Measurements from ENCODE around the gene RNF208. TPM values are rescaled to one million over a fixed set of nuclear protein-coding genes. Genes with fewer than 3 reads are reported as not detected.

Gene RNF208
- total RNA-seq, 1 experiment from 2014 or later = 38.0 TPM

DNA sequence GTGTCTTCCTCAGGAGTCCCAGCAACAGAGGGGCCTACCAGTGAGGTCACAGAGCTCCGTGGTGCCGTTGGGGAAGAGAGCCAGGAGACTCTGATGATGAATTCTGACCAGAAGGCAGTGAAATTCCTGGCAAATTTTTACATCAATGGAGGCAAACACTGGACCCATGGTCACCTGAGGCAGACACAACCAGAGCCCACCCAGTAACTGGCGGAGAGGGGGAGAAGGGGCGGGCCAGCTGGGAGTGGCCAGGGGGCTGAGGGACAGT lies 29.1 kb upstream of the RNF208 start, which contains the start of gene STPG3:
STPG3 (plus strand) TSS at position 93 of the 268 bp plus-strand sequence; CDS start at position 94, 1 bp downstream.
- Histone ChIP-seq H3K36me3 (ENCODE audit: low read depth) (no peaks in the 10 kb centered on the region), H4K20me1 (ENCODE audit: insufficient read depth) (peaks cover 5% of the 10 kb centered on the region; the same call in 1 of the 2 replicates), H3K9me3 (ENCODE audit: insufficient read depth, low read depth) (no peaks in the 10 kb centered on the region), H3K27me3 (ENCODE audit: insufficient read depth, low read depth) (no peaks in the 10 kb centered on the region), H3K27ac (no peak within 1 kb of the TSS), H3K4me3 (no peak within 1 kb of the TSS), H2AFZ (no peak within 1 kb of the TSS), H3K9me2 (ENCODE audit: insufficient read depth) (no peaks in the 10 kb centered on the region), H3K4me1 (replicated peaks; ENCODE audit: insufficient read depth) (peaks cover 13% of the 10 kb centered on the region), H3F3A (ENCODE audit: insufficient read depth, low read depth) (peaks cover 10% of the 10 kb centered on the region; the same call in 1 of the 2 replicates), H3K4me2 (no peak within 1 kb of the TSS), H3K79me2 (ENCODE audit: low read depth) (peaks cover 8% of the 10 kb centered on the region)
- intact Hi-C loops (cut with micrococcal nuclease; ENCODE audit: unreplicated experiment) = no loop called here
- CTCF ChIA-PET = no interaction called here
- POLR2A ChIA-PET (ENCODE audit: unreplicated experiment) = no interaction called here
- TF ChIP-seq, protein P1, sequence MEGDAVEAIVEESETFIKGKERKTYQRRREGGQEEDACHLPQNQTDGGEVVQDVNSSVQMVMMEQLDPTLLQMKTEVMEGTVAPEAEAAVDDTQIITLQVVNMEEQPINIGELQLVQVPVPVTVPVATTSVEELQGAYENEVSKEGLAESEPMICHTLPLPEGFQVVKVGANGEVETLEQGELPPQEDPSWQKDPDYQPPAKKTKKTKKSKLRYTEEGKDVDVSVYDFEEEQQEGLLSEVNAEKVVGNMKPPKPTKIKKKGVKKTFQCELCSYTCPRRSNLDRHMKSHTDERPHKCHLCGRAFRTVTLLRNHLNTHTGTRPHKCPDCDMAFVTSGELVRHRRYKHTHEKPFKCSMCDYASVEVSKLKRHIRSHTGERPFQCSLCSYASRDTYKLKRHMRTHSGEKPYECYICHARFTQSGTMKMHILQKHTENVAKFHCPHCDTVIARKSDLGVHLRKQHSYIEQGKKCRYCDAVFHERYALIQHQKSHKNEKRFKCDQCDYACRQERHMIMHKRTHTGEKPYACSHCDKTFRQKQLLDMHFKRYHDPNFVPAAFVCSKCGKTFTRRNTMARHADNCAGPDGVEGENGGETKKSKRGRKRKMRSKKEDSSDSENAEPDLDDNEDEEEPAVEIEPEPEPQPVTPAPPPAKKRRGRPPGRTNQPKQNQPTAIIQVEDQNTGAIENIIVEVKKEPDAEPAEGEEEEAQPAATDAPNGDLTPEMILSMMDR (conservative IDR thresholded peaks at IDR 0.05) = no peak
- no peak for TF ChIP-seq EZH2 (IDR thresholded peaks at IDR 0.05; ENCODE audit: low read depth)
- DNase-seq = no peak
- BruUV-seq (replicated peaks) = no TSS peak

DNA sequence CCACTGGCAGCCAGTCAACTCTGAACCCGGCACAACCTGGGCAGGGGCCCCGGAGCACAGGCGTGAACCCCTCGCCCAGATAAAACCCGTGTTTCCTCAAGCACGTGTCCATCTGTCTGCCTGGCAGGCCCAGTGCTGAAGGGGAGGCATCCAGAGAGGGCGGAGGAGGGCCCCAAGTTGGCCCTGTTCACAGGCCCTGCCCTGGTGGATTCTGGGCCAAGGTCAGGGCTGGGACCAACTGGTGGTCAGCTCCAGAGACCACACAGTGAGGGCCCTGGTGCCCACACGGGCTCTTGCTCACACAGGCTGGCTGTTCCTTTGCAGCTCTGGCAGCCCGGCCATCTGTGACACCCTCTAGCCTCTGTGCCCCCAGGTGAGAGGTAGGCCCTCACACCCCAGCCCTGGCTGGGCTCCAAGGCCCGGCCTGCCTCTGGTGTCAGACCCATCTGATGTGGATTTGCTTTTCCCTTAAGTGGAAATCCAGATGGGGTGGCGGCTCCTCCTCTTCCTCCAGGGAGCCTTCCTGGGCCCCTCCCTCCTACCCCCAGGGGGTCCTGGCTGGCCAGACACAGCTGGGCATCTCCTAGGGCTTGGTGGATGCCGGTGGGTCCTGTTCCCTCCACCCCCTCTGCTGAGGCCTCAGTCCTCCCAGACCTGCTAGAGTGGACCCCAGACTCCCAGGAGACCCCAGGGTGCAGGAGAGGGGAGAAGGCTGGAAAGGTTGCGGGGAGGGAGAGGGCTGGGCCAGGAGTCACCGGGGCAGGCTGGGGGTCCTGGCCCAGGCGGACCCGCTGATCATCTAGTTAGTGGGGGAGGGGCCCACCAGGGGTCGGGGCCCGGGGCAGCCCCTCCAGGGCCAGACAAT lies 28.5 kb upstream of the RNF208 start:
- intact Hi-C loops (cut with micrococcal nuclease; ENCODE audit: unreplicated experiment) = no loop called here
- no TSS peak for BruUV-seq (replicated peaks)
- no peak overlapping the region for H3K4me2 ChIP-seq
- DNase-seq = no peak
- POLR2A ChIA-PET (ENCODE audit: unreplicated experiment) = no interaction called here
- H4K20me1 ChIP-seq (ENCODE audit: insufficient read depth) = no peaks in the 10 kb centered on the region
- no peaks in the 10 kb centered on the region for H3K9me3 ChIP-seq (ENCODE audit: insufficient read depth, low read depth)
- no peaks in the 10 kb centered on the region for H3K9me2 ChIP-seq (ENCODE audit: insufficient read depth)
- no peaks in the 10 kb centered on the region for H3K36me3 ChIP-seq (ENCODE audit: low read depth)
- H3K4me3 ChIP-seq = no peak overlapping the region
- TF ChIP-seq, protein P1 (conservative IDR thresholded peaks at IDR 0.05) = no peak
- TF ChIP-seq EZH2 (IDR thresholded peaks at IDR 0.05; ENCODE audit: low read depth) = no peak
- H3K4me1 ChIP-seq (replicated peaks; ENCODE audit: insufficient read depth) = peaks cover 11% of the 10 kb centered on the region
- no peaks in the 10 kb centered on the region for H3K27me3 ChIP-seq (ENCODE audit: insufficient read depth, low read depth)
- no peak overlapping the region for H3K27ac ChIP-seq
- H3K79me2 ChIP-seq (ENCODE audit: low read depth) = peaks cover 3% of the 10 kb centered on the region
- no peak overlapping the region for H2AFZ ChIP-seq
- peaks cover 10% of the 10 kb centered on the region; the same call in 1 of the 2 replicates for H3F3A ChIP-seq (ENCODE audit: insufficient read depth, low read depth)
- CTCF ChIA-PET = no interaction called here

DNA sequence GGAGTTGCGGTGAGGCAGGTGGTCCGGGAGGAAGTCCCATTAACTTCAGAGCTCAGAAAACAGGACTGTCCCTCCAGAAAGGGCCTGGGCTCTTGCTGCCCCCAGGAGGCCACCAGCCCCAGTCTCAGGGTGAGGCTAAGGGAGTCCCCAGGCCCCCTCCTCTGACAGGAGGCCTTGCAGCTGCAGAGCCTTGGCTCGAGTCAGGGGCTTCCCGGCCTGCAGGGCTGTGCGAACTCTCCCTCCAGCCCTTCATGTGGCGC lies 25.8 kb upstream of the RNF208 start:
- H3K9me2 ChIP-seq (ENCODE audit: insufficient read depth) = no peaks in the 10 kb centered on the region
- H3K4me1 ChIP-seq (replicated peaks; ENCODE audit: insufficient read depth) = peaks cover 8% of the 10 kb centered on the region
- TF ChIP-seq, protein P1 (conservative IDR thresholded peaks at IDR 0.05) = no peak
- TF ChIP-seq EZH2 (IDR thresholded peaks at IDR 0.05; ENCODE audit: low read depth) = no peak
- H3K27ac ChIP-seq = no peak overlapping the region
- ChIA-PET POLR2A (ENCODE audit: unreplicated experiment) (interaction anchor here (1.0 kb wide), 1 partner anchor 30 kb away, joined by 3 read pairs; the partner anchor contains the start of gene TOR4A), CTCF (no interaction called here)
- H4K20me1 ChIP-seq (ENCODE audit: insufficient read depth) = peaks cover 16% of the 10 kb centered on the region
- BruUV-seq (replicated peaks) = no TSS peak
- no peak for DNase-seq
- H2AFZ ChIP-seq = no peak overlapping the region
- H3K27me3 ChIP-seq (ENCODE audit: insufficient read depth, low read depth) = no peaks in the 10 kb centered on the region
- peaks cover 22% of the 10 kb centered on the region for H3F3A ChIP-seq (ENCODE audit: insufficient read depth, low read depth)
- no peak overlapping the region for H3K4me2 ChIP-seq
- no peaks in the 10 kb centered on the region for H3K9me3 ChIP-seq (ENCODE audit: insufficient read depth, low read depth)
- H3K36me3 ChIP-seq (ENCODE audit: low read depth) = peaks cover 8% of the 10 kb centered on the region; the same call in 1 of the 2 replicates
- peaks cover 13% of the 10 kb centered on the region for H3K79me2 ChIP-seq (ENCODE audit: low read depth)
- intact Hi-C loops (cut with micrococcal nuclease; ENCODE audit: unreplicated experiment) = no loop called here
- no peak overlapping the region for H3K4me3 ChIP-seq
